ENCODE measurements around the gene KLHL26. TPM values are rescaled to one million over a fixed set of nuclear protein-coding genes. Genes with fewer than 3 reads are reported as not detected.

KLHL26 gene
- total RNA-seq, 2 experiments from 2014 or later, result 13.7 to 19.0 TPM

- no peaks in the 10 kb centered on the region for H3K27me3 Mint-ChIP-seq
- H3K36me3 ChIP-seq (ENCODE audit: insufficient read depth, low read length), result peaks cover 5% of the 10 kb centered on the region
- H3K27ac Mint-ChIP-seq, result no peak overlapping the region
- peaks cover 6% of the 10 kb centered on the region for H3K36me3 Mint-ChIP-seq (ENCODE audit: low read depth)
- no peak overlapping the region for H3K4me3 Mint-ChIP-seq
- no peaks in the 10 kb centered on the region for H3K9me3 ChIP-seq (ENCODE audit: control insufficient read depth in 1 of 2, insufficient read depth in 1 of 2, low read length in 2 of 2)
- no peak overlapping the region for H3K27ac ChIP-seq (ENCODE audit: low read depth in 1 of 2, low read length in 2 of 2)
- no peaks in the 10 kb centered on the region for H3K9me3 Mint-ChIP-seq
- intact Hi-C loops (cut with DNase I, micrococcal nuclease), result no loop called here
- CTCF ChIA-PET, result no interaction called here
- ATAC-seq (ENCODE audit: poor library complexity) (no peak), DNase-seq (no peak)
- POLR2A ChIA-PET, result interaction anchor here (1.2 kb wide), 1 partner anchor 40 kb away, joined by 3 read pairs; no protein-coding TSS in a partner anchor
- peaks cover 4% of the 10 kb centered on the region for H3K4me1 ChIP-seq (ENCODE audit: insufficient read depth, low read length)
- no peak overlapping the region for H3K4me3 ChIP-seq (ENCODE audit: low read length)
- H3K27me3 ChIP-seq (ENCODE audit: control insufficient read depth in 1 of 2, insufficient read depth in 2 of 2, low read length in 2 of 2), result no peaks in the 10 kb centered on the region
- no peak for TF ChIP-seq CTCF (IDR thresholded peaks at IDR 0.05)
- peaks cover 38% of the 10 kb centered on the region for H3K4me1 Mint-ChIP-seq (ENCODE audit: low read depth)
Measured at GRCh38 chr19:18660051-18660910, 23.5 kb downstream of the KLHL26 start.

GRCh38 chr19:18660939-18661670 lies 24.3 kb downstream of the KLHL26 start:
- CTCF ChIA-PET, result no interaction called here
- no peak for DNase-seq

More at GRCh38 chr19:18660939-18661670, 24.3 kb downstream of the KLHL26 start:
- ATAC-seq (ENCODE audit: poor library complexity), result no peak
- no peaks in the 10 kb centered on the region for H3K9me3 ChIP-seq (ENCODE audit: control insufficient read depth in 1 of 2, insufficient read depth in 1 of 2, low read length in 2 of 2)
- no peaks in the 10 kb centered on the region for H3K27me3 Mint-ChIP-seq
- peaks cover 8% of the 10 kb centered on the region for H3K36me3 ChIP-seq (ENCODE audit: insufficient read depth, low read length)
- POLR2A ChIA-PET, result interaction anchor here (1.2 kb wide), 1 partner anchor 39 kb away, joined by 3 read pairs; no protein-coding TSS in a partner anchor
- no peaks in the 10 kb centered on the region for H3K27me3 ChIP-seq (ENCODE audit: control insufficient read depth in 1 of 2, insufficient read depth in 2 of 2, low read length in 2 of 2)
- H3K4me3 ChIP-seq (ENCODE audit: low read length), result no peak overlapping the region
- H3K27ac Mint-ChIP-seq, result no peak overlapping the region
- H3K4me1 ChIP-seq (ENCODE audit: insufficient read depth, low read length), result peaks cover 4% of the 10 kb centered on the region
- TF ChIP-seq CTCF (IDR thresholded peaks at IDR 0.05), result no peak
- peaks cover 38% of the 10 kb centered on the region for H3K4me1 Mint-ChIP-seq (ENCODE audit: low read depth)
- H3K9me3 Mint-ChIP-seq, result no peaks in the 10 kb centered on the region
- intact Hi-C loops (cut with DNase I, micrococcal nuclease), result no loop called here
- H3K4me3 Mint-ChIP-seq, result no peak overlapping the region
- peaks cover 6% of the 10 kb centered on the region for H3K36me3 Mint-ChIP-seq (ENCODE audit: low read depth)
- H3K27ac ChIP-seq (ENCODE audit: low read depth in 1 of 2, low read length in 2 of 2), result no peak overlapping the region
